Keratinocyte (primary cell): ENCODE measurements around the gene RENBP. TPM values are rescaled to one million over a fixed set of nuclear protein-coding genes. Genes with fewer than 3 reads are reported as not detected.

Experiments used
- DNase-seq: peaks from one replicate; pipeline ENCODE4 v3.0.0-alpha.2; 2011; ENCODE audit warnings: low read depth, missing footprints, low spot score
- FAIRE-seq: peaks from 2 replicates; lab custom pipeline; 2011; peaks lifted over from hg19 to GRCh38; lab: Jason Lieb, UNC
- H2AFZ ChIP-seq: 2 replicates; pipeline ENCODE4 v1.6.0; 2012; ENCODE audit warnings: low read length, control low read depth, inconsistent platforms; ENCODE audit not compliant: control insufficient read depth
- H3K27ac ChIP-seq: 2 replicates; pipeline ENCODE4 v1.5.1; 2011; ENCODE audit warnings: low read length; ENCODE audit not compliant: control insufficient read depth, insufficient read depth
- H3K27me3 ChIP-seq: 3 replicates; pipeline ENCODE4 v1.6.0; 2011; ENCODE audit warnings: low read length; ENCODE audit not compliant: control insufficient read depth, insufficient read depth; ENCODE audit errors: extremely low read depth
- H3K36me3 ChIP-seq, 2 experiments: 2 replicates in 1 of 2; 3 replicates in 1 of 2; pipeline ENCODE4 v1.5.1; 2011; ENCODE audit warnings: low read length in 2 of 2, mild to moderate bottlenecking in 1 of 2; ENCODE audit not compliant: control insufficient read depth in 2 of 2, insufficient read depth in 2 of 2; ENCODE audit errors: extremely low read depth in 1 of 2
- H3K4me1 ChIP-seq: 3 replicates; pipeline ENCODE4 v1.5.1; 2011; ENCODE audit warnings: low read length; ENCODE audit not compliant: control insufficient read depth, insufficient read depth; ENCODE audit errors: extremely low read depth
- H3K4me2 ChIP-seq: 3 replicates; pipeline ENCODE4 v1.6.0; 2011; ENCODE audit warnings: low read depth, low read length; ENCODE audit not compliant: control insufficient read depth, insufficient read depth; ENCODE audit errors: extremely low read depth
- H3K4me3 ChIP-seq, 3 experiments: fragments of 200-600 bp in 1 of 3; sonication (generic) in 1 of 3; 2 replicates in 2 of 3; 3 replicates in 1 of 3; pipeline ENCODE4 v1.5.1; 2011 to 2016; ENCODE audit warnings: low read length in 3 of 3, mild to moderate bottlenecking in 3 of 3, control low read depth in 2 of 3, inconsistent platforms in 1 of 3, low read depth in 1 of 3, mixed read lengths in 1 of 3, mixed run types in 1 of 3, moderate library complexity in 1 of 3; ENCODE audit not compliant: control insufficient read depth in 2 of 3, insufficient read depth in 2 of 3; ENCODE audit errors: extremely low read depth in 1 of 3
- H3K79me2 ChIP-seq: 2 replicates; pipeline ENCODE4 v1.6.0; 2012; ENCODE audit warnings: low read length; ENCODE audit not compliant: control insufficient read depth, insufficient read depth
- H3K9ac ChIP-seq: 3 replicates; pipeline ENCODE4 v1.6.0; 2011; ENCODE audit warnings: low read length; ENCODE audit not compliant: control insufficient read depth, insufficient read depth; ENCODE audit errors: extremely low read depth
- H3K9me1 ChIP-seq: 3 replicates; pipeline ENCODE4 v1.6.0; 2011; ENCODE audit warnings: low read length; ENCODE audit not compliant: control insufficient read depth, insufficient read depth; ENCODE audit errors: extremely low read depth
- H3K9me3 ChIP-seq: 2 replicates; pipeline ENCODE4 v1.5.1; 2012; ENCODE audit warnings: low read depth, low read length; ENCODE audit not compliant: control insufficient read depth
- H4K20me1 ChIP-seq: 3 replicates; pipeline ENCODE4 v1.6.0; 2011; ENCODE audit warnings: low read length; ENCODE audit not compliant: control insufficient read depth, insufficient read depth; ENCODE audit errors: extremely low read depth
- CTCF ChIP-seq, 3 experiments: IDR thresholded peaks in 1 of 3; conservative IDR thresholded peaks in 1 of 3; optimal IDR thresholded peaks in 1 of 3; 2 replicates in 2 of 3; 3 replicates in 1 of 3; pipeline versions ENCODE3 to v1.5.1; 2011; ENCODE audit warnings: low read length in 3 of 3, mild to moderate bottlenecking in 3 of 3, moderate library complexity in 2 of 3, control low read depth in 1 of 3, inconsistent platforms in 1 of 3; ENCODE audit not compliant: insufficient read depth in 2 of 3; ENCODE audit errors: extremely low read depth in 1 of 3
- EZH2 ChIP-seq: IDR thresholded peaks from one replicate; pipeline ENCODE4 v1.6.1; 2012; ENCODE audit warnings: inconsistent platforms, mild to moderate bottlenecking, low read length, moderate library complexity
- dilution Hi-C: fragments of 300-500 bp; cut with MboI; formaldehyde crosslinking; loops from one replicate; pipeline ENCODE4 v1.7.0; 2020; ENCODE audit warnings: low sequenced_read_pairs; ENCODE audit not compliant: extremely low pct_ligation_motif_present
- polyA plus RNA-seq, 5 experiments: library from polyadenylated mRNA; depleted of rRNA in 3 of 5; stranded (reverse) in 3 of 5; stranded (forward) in 1 of 5; unstranded in 1 of 5; fragments of >200 nt; gene quantifications; 1 replicate in 1 of 5; 2 replicates in 3 of 5; 3 replicates in 1 of 5; pipeline versions ENCODE4 v1.2.1 to v1.2.3, GENCODE V29; 2011 to 2012; ENCODE audit warnings: missing spikeins in 2 of 5, low read depth in 1 of 5, low replicate concordance in 1 of 5

Gene RENBP
- polyA plus RNA-seq, 1 donor (not counting 4 experiments of a cell fraction or from before 2014, with no cell fraction given) = 0.16 TPM

- H3K9me1 ChIP-seq = no peaks in the 10 kb centered on the region
- H3K4me3 ChIP-seq = peak overlapping the region; percentile 70 to 86 (median 84)
- H3K27me3 ChIP-seq = no peaks in the 10 kb centered on the region
- H3K4me1 ChIP-seq = peaks cover 20% of the 10 kb centered on the region
- peaks cover 0 to 12% of the 10 kb centered on the region in 2 experiments for H3K36me3 ChIP-seq
- dilution Hi-C loops = no loop called here
- peaks cover 73% of the 10 kb centered on the region for H3K79me2 ChIP-seq
- no peak for FAIRE-seq
- no peak for DNase-seq
- no peak overlapping the region for H2AFZ ChIP-seq
- peaks cover 20% of the 10 kb centered on the region for H4K20me1 ChIP-seq
- H3K9ac ChIP-seq = peak overlapping the region; percentile 99
- H3K9me3 ChIP-seq = no peaks in the 10 kb centered on the region
- TF ChIP-seq EZH2 = no peak
- TF ChIP-seq CTCF (optimal IDR thresholded peaks at IDR 0.05 in 1 of 3, IDR thresholded peaks at IDR 0.05 in 1 of 3, conservative IDR thresholded peaks at IDR 0.05 in 1 of 3; ENCODE audit: extremely low read depth in 1 of 3, insufficient read depth in 2 of 3, low read length in 3 of 3) = no peak
- peak overlapping the region; percentile 83 for H3K4me2 ChIP-seq
- H3K27ac ChIP-seq = no peak overlapping the region
These were observed 24.9 kb upstream of the RENBP start for GRCh38 chrX:153969125-153969903.

- H3K9ac ChIP-seq = peak overlapping the region; percentile 99
- DNase-seq = no peak
- peak overlapping the region in 2 of 3 experiments; percentile 70 to 84 for H3K4me3 ChIP-seq
- dilution Hi-C loops = no loop called here
- H3K79me2 ChIP-seq = peaks cover 76% of the 10 kb centered on the region
- H4K20me1 ChIP-seq = peaks cover 20% of the 10 kb centered on the region
- peaks cover 18% of the 10 kb centered on the region for H3K4me1 ChIP-seq
- no peaks in the 10 kb centered on the region for H3K9me1 ChIP-seq
- no peaks in the 10 kb centered on the region for H3K9me3 ChIP-seq
- no peak overlapping the region for H2AFZ ChIP-seq
- TF ChIP-seq CTCF (optimal IDR thresholded peaks at IDR 0.05 in 1 of 3, IDR thresholded peaks at IDR 0.05 in 1 of 3, conservative IDR thresholded peaks at IDR 0.05 in 1 of 3; ENCODE audit: extremely low read depth in 1 of 3, insufficient read depth in 2 of 3, low read length in 3 of 3) (no peak), EZH2 (no peak)
- H3K36me3 ChIP-seq = peaks cover under 1 to 12% of the 10 kb centered on the region in 2 experiments
- H3K27ac ChIP-seq = no peak overlapping the region
- FAIRE-seq = no peak
- peak overlapping the region; percentile 83 for H3K4me2 ChIP-seq
- H3K27me3 ChIP-seq = no peaks in the 10 kb centered on the region
These were observed 24.3 kb upstream of the RENBP start for GRCh38 chrX:153968754-153969124.
